KOPT-K1 (cell line): ENCODE data around the gene PDE1C.
"Not testable (repeated sequence)": the region's sequence is repeated elsewhere in the genome, so short reads cannot be mapped to it uniquely, and the experiment has no call there.

ENCODE experiments used
- H3K27ac ChIP-seq: fragments of 200-600 bp; sonication (generic); 2 replicates; pipeline ENCODE4 v1.5.1; 2016; ENCODE audit warnings: antibody characterized with exemption, mild to moderate bottlenecking, low read depth, low read length; ENCODE audit not compliant: poor library complexity, severe bottlenecking
- H3K36me3 ChIP-seq: fragments of 200-600 bp; sonication (generic); 2 replicates; pipeline ENCODE4 v1.5.1; 2017; ENCODE audit warnings: antibody characterized with exemption, mild to moderate bottlenecking, low read length, moderate library complexity; ENCODE audit not compliant: insufficient read depth
- H3K9me3 ChIP-seq: fragments of 200-600 bp; sonication (generic); 2 replicates; pipeline ENCODE4 v1.5.1; 2017; ENCODE audit warnings: antibody characterized with exemption, low read length, mild to moderate bottlenecking; ENCODE audit not compliant: insufficient read depth, poor library complexity, severe bottlenecking

Gene PDE1C

GRCh38 chr7:32013471-32013870, 56.7 kb downstream of the PDE1C start:
- H3K36me3 ChIP-seq, H3K9me3 ChIP-seq, H3K27ac ChIP-seq: not testable (repeated sequence)

GRCh38 chr7:32005577-32005976, 64.6 kb downstream of the PDE1C start:
- Histone ChIP-seq H3K27ac (no peak overlapping the region), H3K9me3 (peaks cover 7% of the 10 kb centered on the region), H3K36me3 (no peaks in the 10 kb centered on the region)

- no peak overlapping the region for H3K27ac ChIP-seq
- no peaks in the 10 kb centered on the region for H3K36me3 ChIP-seq
- H3K9me3 ChIP-seq, result peaks cover 7% of the 10 kb centered on the region
These were observed 68.3 kb downstream of the PDE1C start for GRCh38 chr7:32001948-32002347.

GRCh38 chr7:31997423-31997822, 72.8 kb downstream of the PDE1C start:
- no peaks in the 10 kb centered on the region for H3K36me3 ChIP-seq
- peaks cover 7% of the 10 kb centered on the region for H3K9me3 ChIP-seq
- H3K27ac ChIP-seq, result no peak overlapping the region

GRCh38 chr7:31995134-31995533, 75.1 kb downstream of the PDE1C start:
- Histone ChIP-seq H3K27ac (no peak overlapping the region), H3K9me3 (no peaks in the 10 kb centered on the region), H3K36me3 (no peaks in the 10 kb centered on the region)

GRCh38 chr7:31991846-31992245, 78.4 kb downstream of the PDE1C start:
- H3K36me3 ChIP-seq, result no peaks in the 10 kb centered on the region
- no peaks in the 10 kb centered on the region for H3K9me3 ChIP-seq
- no peak overlapping the region for H3K27ac ChIP-seq

GRCh38 chr7:31991406-31991805, 78.8 kb downstream of the PDE1C start:
- Histone ChIP-seq H3K36me3 (no peaks in the 10 kb centered on the region), H3K9me3 (no peaks in the 10 kb centered on the region)

GRCh38 chr7:31986878-31987518, 83.2 kb downstream of the PDE1C start:
- H3K36me3 ChIP-seq, result no peaks in the 10 kb centered on the region
- H3K27ac ChIP-seq, result no peak overlapping the region
- no peaks in the 10 kb centered on the region for H3K9me3 ChIP-seq

More at GRCh38 chr7:31991406-31991805, 78.8 kb downstream of the PDE1C start:
- no peak overlapping the region for H3K27ac ChIP-seq

- H3K27ac ChIP-seq, result no peak overlapping the region
- no peaks in the 10 kb centered on the region for H3K9me3 ChIP-seq
- no peaks in the 10 kb centered on the region for H3K36me3 ChIP-seq
These were observed 87.2 kb downstream of the PDE1C start for GRCh38 chr7:31982962-31983361.

- Histone ChIP-seq H3K27ac (no peak overlapping the region), H3K9me3 (no peaks in the 10 kb centered on the region), H3K36me3 (no peaks in the 10 kb centered on the region)
These were observed 88.3 kb downstream of the PDE1C start for GRCh38 chr7:31981874-31982390.

GRCh38 chr7:31979690-31980330, 90.4 kb downstream of the PDE1C start:
- Histone ChIP-seq H3K36me3 (no peaks in the 10 kb centered on the region), H3K9me3 (no peaks in the 10 kb centered on the region), H3K27ac (no peak overlapping the region)

GRCh38 chr7:31975546-31975945, 94.7 kb downstream of the PDE1C start:
- Histone ChIP-seq H3K9me3 (no peaks in the 10 kb centered on the region), H3K36me3 (no peaks in the 10 kb centered on the region), H3K27ac (no peak overlapping the region)

GRCh38 chr7:31974351-31974750, 95.9 kb downstream of the PDE1C start:
- H3K36me3 ChIP-seq, result no peaks in the 10 kb centered on the region
- H3K27ac ChIP-seq, result no peak overlapping the region

GRCh38 chr7:31971049-31971667, 99.0 kb downstream of the PDE1C start:
- H3K36me3 ChIP-seq, result no peaks in the 10 kb centered on the region
- H3K27ac ChIP-seq, result no peak overlapping the region
- H3K9me3 ChIP-seq, result no peaks in the 10 kb centered on the region

More at GRCh38 chr7:31974351-31974750, 95.9 kb downstream of the PDE1C start:
- no peaks in the 10 kb centered on the region for H3K9me3 ChIP-seq

GRCh38 chr7:31970501-31970900, 99.7 kb downstream of the PDE1C start:
- Histone ChIP-seq H3K9me3 (no peaks in the 10 kb centered on the region), H3K27ac (no peak overlapping the region), H3K36me3 (no peaks in the 10 kb centered on the region)
